ENCODE results near the gene CACNA1B.

The CACNA1B gene

GRCh38 chr9:137986268-137987099, 108.9 kb downstream of the CACNA1B start:
- DNase-seq (ENCODE audit: low read depth), result no peak

DNA sequence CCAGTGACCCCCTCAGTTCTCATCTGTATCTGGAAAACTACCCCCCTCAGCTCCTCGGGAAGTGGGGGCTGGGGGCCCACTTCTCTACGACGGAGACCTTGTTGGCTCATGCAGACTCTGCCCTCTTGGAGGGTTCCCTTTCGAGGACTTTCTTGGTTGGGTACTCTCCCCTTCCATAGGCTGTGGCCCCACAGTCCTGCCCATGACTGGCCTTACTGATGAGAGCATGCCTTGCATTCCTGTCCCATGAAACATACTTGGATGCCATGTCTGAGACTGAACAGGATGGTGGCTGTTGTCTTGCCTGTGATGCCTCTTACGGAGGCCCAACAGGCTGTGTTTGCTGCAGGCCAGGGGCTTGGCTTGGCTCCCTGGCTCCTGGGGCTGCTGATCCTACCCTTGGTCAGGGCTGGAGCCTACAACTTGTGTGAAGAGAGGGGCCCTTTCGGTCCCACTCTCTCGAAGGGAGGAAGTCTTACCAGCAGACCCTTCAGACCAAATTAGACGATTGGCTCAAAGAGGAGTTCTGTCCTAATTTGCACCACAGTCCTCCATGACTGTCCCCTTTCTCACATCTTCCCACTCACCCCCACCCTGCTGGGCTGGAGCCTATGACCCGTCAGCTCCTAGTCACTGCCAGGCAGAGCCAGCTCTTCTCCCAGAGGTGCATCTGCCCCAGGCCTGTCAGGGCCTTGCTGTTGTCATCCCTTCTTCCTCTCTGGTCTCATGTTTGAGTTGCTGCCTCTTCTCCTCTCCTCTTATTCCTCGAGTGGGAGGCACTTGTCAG, 109.9 kb downstream of the CACNA1B start:
- no peak for DNase-seq (ENCODE audit: low read depth)

GRCh38 chr9:137988051-137988450, 110.5 kb downstream of the CACNA1B start:
- no peak for DNase-seq (ENCODE audit: low read depth)

DNA sequence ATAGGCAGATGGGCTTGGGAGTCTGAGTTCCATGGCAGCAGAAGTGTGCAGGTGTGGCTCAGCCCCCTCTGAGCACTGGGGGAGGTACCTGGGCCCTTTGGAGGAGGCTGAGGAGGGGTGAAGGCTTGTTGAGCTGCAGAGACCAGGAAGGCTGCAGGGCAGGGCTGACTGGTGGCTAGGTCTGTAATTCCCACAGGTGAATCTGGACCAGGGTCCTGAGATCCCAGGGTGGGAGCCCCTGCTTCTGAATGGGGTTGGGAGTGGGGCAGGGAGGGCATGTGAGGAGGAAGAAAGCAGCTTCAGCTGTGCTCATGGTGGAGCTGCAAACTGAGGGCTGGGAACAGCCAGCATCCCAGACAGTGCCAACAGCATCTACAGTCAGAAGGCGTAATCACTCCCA, 111.1 kb downstream of the CACNA1B start:
- DNase-seq (ENCODE audit: low read depth), result no peak

GRCh38 chr9:137989156-137989555, 111.6 kb downstream of the CACNA1B start:
- no peak for DNase-seq (ENCODE audit: low read depth)

DNA sequence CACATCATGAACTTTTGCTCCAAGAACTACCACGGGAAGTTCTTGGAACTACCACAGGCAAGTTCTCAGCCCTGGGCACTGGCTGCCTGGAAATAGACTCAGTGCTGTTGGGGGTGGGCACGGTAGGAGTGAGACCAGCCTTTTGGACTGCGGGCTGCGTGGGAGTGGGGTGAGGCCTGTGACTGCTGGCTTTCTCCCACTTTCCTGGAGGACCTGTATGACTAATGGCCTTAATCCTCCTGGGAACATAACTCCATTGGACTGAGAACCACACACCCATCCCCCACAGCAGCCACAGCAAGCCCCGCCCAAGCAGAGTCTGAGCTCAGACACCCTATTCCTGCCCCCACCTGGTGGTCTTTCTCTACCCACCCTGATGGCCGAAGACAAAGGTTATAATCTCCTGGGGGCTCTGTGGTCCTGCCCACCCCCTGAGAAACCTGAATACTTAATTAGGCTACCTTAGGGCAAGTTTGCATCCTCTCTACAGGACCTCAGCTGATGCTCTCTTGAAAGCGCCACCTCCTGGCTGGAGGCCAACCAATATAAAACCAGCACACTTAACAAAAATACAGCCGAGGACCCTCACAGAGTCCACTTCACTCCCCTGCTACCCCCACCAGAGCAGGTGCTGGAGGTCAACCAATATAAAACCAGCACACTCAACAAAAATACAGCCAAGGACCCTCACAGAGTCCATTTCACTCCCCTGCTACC, 112.6 kb downstream of the CACNA1B start:
- DNase-seq (ENCODE audit: low read depth), result no peak

DNA sequence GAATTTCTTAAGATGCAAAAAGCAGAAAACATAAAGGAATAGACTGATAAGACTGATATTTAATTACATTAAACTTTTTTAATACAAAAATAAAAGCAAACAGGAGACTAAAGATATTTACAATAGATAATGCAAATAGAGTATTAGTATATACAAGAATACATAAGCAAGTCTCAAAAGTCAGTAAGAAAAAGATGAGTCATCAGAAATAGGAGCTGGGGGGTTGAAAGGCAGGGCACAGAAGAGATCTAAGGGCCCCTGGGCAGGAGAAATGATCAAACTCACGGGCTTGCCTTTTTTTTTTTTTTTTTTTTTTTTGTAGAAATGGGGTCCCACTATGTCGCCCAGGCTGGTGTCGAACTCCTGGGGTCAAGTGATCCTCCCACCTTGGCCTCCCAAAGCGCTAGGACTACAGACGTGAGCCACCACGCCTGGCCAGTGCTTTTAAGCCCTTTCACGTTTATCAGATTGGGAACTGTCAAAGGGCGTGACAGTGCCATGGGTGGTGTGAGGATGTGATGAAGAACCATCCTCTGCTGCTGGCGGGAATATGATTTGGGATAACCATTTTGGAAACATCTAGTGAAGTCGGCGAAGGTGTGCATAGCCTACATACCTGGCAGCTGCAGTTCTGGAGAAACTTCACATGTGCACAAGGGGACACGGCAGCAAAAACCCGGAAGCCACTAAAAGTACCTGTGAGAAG, 126.1 kb downstream of the CACNA1B start:
- DNase-seq (ENCODE audit: low read depth), result no peak

- no peak for DNase-seq (ENCODE audit: low read depth)
These were observed 129.1 kb downstream of the CACNA1B start for GRCh38 chr9:138006576-138007233.

DNA sequence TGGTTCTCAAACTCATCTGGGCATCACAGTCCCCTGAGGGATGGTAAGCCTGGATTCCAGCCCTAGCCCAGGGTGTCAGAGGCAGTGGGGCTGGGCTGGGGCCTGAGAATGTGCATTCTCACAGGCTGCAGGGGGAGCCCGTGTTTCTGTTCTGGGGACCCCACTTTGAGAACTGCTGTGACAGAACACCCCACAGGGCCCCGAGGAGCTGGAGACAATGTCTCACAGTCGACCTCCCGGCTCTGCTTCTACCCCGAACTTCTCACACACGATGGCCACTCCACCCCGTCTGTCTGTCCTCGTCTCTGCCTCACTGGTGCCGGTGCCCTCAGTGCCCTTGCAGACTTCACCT, 130.0 kb downstream of the CACNA1B start:
- no peak for DNase-seq (ENCODE audit: low read depth)

DNA sequence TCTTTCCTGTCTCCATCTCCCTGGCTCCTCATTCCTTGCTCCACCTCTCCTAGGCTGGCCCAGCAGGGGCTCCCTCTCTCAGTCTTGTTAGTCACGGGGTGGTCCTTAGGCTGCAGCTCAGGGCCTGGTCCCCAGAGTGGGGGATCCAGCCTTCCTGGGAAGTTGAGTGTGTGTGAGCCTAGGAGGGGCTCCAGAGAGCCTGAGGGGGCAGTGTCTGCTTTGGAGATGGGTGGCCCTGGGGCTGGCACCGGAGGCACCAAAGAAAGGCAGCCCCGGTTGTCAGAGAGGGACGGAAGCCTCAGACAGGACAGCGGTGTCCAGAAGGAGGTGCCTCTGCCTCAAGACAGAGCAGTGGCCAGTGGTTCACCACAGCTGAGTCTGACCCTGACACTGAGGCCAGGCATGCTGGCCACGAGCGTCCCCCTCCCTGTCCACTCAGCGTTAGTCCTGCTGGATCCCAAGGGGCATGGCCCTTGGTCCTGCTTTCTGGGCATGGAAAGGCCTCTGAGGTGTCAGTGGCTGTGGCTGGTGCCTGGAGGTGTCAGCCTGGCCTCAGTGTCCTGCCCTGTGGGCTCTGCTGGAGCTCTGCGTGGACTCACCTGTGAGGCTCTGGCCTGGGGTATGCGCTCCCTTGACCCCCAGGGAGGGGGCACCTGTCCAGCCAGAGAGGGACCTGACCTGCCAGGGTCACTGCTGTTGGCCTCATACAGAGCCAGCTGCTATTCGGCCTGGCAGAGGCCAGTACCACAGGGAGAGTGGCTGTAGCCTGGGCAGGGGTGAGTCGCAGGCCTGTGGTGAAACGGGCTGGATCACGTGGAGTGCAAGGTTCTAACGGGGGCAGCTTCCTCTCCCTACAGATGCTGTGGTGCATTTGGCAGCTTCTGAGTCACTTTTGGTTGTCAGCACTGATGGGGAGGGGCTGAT, 130.6 kb downstream of the CACNA1B start:
- no peak for DNase-seq (ENCODE audit: low read depth)

DNA sequence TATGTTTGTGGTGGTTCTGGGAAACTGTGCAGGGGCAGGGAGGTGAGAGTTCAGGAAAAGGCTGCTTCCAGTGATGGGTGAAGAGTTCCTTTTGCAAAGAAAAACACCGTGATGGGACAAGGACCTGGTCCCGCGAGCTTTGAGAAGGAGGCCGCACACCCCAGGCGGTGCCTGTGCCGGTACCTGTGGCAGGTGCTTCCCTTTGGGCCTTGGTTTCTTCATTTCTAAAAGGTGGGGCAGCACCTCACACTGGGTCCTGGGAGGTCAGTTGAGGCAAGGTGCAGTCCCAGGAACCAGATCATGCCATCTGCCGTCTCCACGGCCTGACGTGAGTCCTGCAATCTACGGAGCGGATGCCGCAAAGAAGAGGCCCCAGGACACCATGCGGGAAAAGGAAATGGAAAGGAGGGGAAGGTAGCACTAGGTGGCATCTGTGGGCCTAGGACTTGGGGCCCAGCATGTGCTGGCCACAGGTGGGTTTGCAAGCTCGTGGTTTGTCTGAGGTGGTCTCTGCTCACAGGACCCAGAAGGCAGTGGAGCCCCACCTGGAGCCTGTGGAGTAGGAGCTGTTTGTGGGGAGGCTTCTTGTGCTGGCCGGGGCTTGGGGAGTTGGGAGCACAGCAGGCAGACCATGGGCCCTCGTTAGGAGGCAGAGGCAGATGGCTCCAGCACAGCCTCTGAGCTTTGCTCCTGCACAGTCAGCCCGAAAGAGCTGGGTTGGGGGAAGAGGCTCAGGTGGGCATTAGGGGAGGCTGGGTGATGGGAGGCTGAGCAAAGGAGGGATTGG, 131.6 kb downstream of the CACNA1B start:
- DNase-seq (ENCODE audit: low read depth), result no peak

- no peak for DNase-seq (ENCODE audit: low read depth)
These were observed 132.5 kb downstream of the CACNA1B start for GRCh38 chr9:138009803-138010690.

DNA sequence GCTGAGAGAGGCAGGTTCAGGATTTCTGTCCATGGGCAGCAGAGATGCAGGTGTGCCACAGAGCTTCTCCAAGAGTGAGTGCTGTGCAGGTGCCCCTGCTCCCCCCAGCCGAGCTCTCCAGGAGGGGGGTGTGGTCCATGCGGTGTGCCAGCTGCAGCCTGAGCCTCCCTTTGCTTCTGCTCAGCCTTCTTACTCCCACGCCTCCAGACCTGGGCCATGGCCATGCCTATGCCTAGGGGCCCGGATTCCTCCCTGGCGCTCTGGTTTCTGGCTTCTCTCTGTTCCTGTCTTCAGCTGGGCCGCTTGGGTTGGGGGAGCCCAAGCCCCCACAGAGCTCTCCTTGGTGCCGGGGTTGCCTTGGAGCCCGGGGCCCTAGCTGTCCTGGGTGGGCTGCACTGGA, 133.3 kb downstream of the CACNA1B start:
- no peak for DNase-seq (ENCODE audit: low read depth)

GRCh38 chr9:138011951-138012500, 134.4 kb downstream of the CACNA1B start:
- DNase-seq (ENCODE audit: low read depth), result no peak

- no peak for DNase-seq (ENCODE audit: low read depth)
These were observed 135.7 kb downstream of the CACNA1B start for GRCh38 chr9:138013273-138013672.

DNA sequence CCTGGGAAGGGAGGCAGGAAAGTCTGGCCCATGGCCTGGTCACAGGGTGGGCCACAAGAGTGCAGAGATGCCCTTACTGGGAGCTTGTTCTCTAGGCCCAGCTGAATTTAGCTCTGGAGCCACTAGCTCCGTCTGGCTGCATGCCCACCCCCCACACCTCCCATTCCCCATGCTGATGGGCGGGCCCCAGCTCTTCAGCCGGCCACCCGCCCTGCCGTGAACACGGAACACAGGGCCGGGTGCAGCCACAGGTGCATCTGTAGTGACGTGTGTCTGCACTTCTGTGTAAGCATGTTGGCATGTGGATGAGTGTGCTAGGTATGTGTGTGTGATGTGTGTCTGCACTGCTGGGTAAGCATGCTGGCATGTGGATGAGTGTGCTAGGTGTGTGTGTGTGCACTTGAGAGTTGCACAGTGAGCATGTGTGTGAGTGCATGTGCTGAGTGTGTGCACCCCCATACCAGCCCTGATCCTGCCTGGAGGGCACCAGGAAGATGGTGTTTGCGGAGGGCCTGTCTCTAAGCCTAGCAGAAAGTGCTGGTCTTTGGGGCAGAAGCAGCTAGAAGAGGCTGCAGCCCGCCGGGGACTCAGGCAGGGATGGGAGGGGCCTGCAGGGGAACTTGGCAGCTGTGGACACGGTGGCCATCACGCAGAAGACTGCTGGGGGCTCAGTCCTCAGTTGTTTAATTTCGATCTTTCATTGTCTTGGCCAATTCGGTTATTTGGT, 136.4 kb downstream of the CACNA1B start:
- DNase-seq (ENCODE audit: low read depth), result no peak

DNA sequence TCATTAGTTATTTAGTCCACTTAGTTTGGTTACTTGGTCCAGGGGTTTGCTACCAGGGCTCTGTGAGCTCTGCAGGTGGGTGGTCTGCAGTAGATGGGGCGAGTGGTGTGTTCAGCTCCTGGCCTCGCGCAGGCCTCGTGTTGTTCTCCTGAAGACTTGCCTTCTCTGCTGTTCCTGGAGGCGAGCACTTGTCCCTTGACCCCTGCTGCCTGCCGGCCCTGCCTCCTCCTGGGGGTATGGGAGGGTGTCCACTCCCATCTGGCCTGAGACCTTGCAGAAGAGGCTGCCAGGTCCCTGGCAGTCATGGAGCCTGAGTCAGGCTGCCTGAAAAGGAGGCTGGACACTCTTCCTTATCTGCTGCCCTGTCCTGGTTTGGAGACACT, 137.0 kb downstream of the CACNA1B start:
- no peak for DNase-seq (ENCODE audit: low read depth)

Measured in stromal cell of bone marrow (primary cell).